Measurements from ENCODE around the gene PTPRT.

The PTPRT gene

DNA sequence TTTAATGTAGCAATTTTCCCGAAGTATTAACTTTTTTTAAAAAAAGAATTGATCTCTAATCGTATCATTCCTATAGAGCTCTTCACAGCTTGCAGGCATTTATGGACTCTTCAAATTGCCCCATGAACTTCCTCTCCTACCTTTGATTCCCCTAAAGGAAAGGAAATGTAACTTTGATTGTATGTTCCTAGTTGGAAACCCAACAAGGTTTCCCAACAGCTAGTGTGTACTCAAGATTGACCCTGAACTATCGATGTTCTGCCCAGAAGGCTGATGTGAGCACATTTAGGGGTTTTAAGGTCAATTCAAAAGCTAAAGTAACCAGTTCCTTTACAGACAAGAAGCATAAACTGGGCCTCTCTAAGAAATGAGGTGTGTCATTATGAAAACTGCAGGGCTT lies 491.7 kb downstream of the PTPRT start:
- no peak for DNase-seq

DNA sequence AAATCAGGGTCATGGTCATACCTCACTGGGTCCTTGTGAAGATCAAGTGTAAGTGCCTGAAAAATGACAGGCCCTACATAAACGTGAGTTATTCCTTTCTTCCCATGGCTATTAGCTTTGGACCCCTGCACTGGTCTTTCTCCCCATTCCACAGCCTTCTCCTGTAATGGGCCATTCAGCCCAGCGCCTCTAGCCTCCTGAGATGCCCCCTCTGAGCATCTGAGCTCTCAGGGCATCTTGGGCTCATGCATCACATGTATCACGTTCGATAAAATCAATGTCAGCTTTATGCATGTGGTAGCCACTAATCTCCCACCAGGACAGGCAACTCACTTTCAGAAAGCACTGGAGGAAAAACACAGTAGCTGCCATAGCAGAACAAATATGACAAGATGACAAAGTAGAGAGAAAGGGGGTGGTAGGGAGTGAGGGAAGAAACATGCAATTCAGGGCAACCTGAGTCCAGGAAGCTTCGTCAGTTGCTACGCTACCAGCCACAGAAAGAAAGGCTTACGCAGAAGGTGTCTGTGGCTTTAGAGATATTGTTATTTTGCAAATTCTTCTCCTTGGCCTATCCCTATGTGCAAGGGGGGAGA lies 498.8 kb downstream of the PTPRT start:
- DNase-seq = no peak

DNA sequence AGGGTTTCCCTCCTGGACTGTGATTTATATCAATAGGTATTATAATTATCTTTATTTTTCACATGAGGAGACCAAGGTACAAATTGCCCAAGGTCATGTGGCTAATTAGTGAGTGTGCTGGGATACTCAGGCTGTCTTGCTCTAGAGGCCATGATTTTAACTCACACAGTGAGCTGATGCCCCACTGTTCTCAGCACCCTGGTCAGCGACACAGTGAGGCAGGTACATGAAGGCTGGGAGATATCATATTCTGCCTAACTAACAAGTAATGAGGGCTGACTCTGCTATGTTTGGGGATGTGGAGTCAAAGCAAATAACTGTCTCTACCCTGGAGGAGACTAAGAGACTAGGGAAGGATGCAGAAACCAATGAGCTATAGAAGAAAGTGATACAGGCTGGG lies 501.1 kb downstream of the PTPRT start:
- DNase-seq = no peak

- DNase-seq = no peak
These were observed 503.6 kb downstream of the PTPRT start for GRCh38 chr20:42686057-42686456.

DNA sequence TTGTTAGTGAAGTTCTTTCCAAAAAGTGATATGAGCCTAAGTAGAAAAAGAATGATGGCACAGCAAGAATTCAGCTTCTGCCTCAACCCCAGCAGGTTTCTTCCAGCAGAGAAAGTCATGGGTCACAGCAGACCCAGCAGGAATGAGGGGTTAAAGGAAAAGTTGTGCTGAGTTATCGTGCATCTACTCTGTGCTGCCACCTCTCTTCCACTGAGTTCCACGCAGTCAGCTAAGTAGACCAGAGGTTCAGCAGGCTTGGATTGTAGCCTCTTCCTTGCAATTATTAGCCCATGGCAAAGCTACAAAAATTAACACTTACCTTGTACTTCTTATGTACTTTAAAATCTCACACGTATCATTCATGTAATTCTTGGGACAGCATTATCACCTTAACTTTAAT lies 510.8 kb downstream of the PTPRT start:
- no peak for DNase-seq

DNA sequence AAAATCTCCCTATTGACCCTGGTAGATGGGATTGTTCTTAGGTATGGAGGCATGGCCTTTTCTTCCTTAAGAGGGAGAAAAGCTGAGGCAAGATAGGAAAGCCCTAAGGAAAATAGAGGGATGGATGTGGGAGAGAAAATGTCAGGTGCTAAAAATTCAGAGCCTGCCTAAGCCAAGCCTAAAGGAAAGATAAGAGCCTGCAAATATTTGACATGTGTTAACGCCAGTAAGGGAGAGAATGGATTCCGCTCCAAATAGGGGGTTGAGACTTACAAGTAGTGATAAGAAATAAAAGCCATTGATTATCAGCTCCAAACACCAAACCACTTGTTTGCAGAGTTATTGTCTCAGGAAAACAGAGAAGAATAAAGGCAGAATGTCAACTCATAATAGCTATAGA lies 533.6 kb downstream of the PTPRT start:
- no peak for DNase-seq

DNA sequence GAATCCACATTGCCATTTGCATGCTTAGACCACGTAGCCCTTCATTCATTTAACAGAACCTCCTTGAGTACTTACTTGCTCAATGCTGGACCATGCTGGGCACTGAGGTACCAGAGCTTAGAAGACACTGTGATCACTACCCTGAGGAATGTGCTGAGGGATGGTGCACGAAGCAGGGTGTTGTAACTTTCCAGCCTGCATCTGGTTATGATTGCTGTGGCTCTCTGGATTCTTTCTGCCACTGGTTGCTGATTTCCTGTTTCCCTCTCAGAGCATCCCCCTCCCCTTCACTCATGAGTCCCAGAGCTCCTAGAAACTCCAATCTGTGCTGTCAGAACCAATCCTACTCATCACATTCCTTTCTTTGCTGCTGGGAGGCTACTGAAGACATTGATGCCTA lies 537.4 kb downstream of the PTPRT start:
- no peak for DNase-seq

GRCh38 chr20:42650191-42650746 lies 539.4 kb downstream of the PTPRT start:
- DNase-seq = no peak

DNA sequence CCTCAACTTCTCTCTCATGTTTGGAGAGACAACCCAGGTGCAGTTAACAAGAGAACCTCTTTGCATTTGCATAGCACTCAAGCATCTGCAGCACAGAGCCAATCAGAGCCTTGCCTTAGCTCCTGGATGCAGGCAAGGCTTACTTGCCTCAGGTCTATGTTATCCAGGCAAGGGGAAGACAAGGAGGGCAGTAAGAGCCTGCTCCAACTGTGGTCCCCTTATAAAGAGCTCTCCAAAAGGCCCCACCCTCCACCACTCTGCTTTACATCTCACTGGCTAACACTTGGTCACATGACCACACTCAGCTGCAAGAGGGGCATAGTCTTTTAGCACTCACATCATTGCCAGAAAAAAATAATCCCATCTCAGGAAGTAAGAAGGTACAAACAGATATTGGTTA lies 540.0 kb downstream of the PTPRT start:
- no peak for DNase-seq

GRCh38 chr20:42646250-42646649 lies 543.5 kb downstream of the PTPRT start:
- DNase-seq = no peak

GRCh38 chr20:42641886-42642285 lies 547.8 kb downstream of the PTPRT start:
- no peak for DNase-seq

DNA sequence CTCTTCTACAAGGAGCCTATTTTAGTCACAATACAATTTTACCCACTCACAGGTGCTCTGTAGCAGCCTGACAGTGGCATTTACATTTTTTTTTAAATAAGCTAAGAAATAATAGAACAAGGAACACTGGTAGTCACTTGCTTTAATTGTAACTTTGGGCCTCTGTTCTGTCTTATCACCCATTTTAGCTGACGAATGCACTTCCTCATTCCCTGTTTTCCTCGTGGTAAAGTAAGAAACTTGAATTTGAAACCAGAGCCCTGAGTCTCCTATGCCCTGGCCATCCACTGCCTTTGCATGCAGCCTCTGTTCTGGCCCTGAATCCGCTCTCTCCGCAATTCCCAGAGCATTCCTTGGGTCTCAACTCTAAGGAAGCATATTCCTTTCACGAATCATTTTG lies 550.6 kb downstream of the PTPRT start:
- no peak for DNase-seq

DNA sequence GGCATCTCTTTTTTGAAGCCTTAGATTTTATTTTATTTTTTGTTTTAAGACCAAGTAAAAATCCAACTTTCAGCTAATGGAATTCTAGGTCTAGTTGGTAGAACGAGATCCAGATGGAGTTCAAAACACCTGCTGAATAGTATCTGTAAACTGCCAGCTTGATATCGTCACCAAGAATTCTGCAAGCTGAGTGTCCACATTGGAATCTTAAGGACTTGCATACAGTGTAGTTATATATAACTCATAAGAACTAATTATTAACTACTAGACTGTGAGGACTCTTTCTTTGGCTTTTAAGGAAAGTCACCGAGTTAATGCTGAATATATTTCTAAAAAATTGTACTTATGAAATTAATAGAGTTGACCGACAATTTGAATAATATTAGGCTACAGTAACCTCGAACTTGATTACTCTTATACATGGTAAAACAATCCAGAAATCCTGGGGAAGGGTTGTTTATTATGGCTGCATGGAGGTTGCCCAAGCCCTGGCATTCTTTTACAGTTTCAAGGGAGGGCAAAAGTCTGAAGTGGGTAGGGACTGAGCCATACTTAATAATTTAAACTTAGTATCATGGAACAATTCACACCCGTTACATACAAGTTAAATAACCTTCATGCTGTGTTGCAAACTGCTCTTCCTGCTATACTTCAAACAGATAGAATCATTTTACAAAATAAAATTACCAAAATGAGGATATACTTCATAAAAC lies 553.9 kb downstream of the PTPRT start:
- no peak for DNase-seq

DNA sequence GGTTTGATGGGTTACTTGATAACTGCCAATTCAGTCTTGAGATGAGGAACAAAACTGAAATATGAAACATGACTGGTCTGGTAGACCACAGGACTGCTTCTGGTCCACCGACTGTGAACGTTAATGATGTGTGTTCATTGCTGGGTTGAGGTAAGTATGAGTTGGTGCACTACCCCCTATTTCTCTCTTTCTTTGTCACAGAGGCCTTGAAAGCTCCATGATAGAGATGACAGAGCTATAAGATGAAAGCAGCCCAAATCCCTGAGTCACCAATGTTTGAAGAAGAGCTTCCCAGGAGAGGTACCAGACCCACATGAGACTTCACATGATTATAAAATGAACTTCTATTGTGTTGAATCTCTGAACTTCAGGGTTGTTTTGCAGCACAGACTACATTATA lies 555.5 kb downstream of the PTPRT start:
- no peak for DNase-seq

DNA sequence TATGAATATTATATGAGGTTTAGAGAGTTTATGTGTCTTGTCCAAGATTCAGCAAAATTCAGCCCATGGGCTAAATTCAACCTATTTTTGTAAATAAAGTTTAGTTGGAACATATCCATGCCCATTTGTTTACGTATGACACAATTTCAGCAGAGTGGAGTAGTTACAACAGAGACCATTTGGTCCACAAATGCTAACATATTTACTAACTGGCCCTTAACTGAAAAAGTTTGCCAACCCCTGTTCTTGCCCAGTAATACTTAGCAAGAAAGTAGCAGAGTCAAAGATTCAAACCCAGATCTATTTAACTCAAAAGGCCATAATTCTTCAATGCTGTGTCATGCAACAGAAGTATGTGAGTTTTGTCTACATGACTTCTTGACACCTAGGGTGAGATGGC lies 561.0 kb downstream of the PTPRT start:
- no peak for DNase-seq

GRCh38 chr20:42613076-42613475 lies 576.6 kb downstream of the PTPRT start:
- DNase-seq = no peak

DNA sequence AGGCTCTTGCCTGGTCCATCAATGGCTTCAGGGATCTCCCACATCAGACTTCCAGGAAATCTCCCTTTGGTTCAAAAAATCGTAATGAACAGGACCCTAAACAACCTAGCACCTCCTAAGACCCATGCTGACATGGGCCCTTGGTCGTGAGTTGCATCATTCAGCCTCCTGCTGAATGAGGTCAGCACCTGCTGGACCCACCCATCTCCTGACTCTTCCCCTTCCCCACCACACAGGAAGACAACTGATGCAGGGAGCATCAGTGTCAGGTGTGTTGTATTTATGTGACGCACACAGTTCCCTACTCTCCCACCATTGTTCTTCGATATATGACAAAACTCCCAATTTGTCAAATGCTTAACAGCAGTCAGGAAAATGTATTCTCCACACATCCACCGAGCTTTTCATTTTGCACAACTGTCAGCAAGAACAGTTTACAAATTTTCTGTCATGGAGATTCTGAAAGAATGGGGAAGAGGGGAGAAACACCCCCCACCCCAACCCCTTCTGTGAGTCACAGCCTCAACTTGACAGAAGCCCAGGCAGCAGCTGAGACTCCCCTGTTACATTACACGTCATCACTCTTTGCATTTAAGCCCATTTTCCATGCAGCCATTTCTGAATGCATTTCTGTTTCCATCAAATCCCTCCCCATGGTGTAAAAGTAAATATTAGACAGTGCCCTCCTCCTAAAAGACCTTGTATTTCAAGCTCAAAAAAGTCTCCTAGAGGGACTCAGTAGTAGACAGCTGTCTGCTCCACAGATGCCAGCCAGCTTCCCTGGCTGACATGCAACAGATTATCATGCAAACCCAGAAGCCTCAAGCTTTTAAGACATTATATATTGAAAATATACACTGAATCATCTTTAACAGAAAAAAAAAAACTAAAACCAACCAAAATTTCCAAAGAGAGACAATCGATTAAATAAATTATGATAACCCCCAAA lies 577.5 kb downstream of the PTPRT start:
- DNase-seq = no peak

GRCh38 chr20:42611423-42611822 lies 578.3 kb downstream of the PTPRT start:
- no peak for DNase-seq

DNA sequence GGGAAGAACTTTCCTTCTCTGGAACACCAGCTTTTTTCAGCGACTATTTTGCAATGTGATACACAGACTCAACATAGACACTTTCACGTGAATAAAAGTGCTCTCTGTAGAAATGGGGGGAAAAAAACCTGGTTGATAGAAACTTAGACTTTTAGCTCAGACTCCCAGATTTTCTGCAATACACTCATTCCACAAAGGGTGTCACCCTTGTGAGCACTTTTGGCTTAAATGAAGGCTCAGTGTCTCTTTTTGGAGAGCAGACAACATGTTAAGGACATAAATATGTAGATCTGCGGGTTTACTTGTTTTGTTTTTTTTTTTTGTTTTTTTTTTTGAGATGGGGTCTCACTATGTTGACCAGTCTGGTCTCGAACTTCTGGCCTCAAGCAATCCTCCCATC lies 579.6 kb downstream of the PTPRT start:
- no peak for DNase-seq

- DNase-seq = no peak
These were observed 580.1 kb downstream of the PTPRT start for GRCh38 chr20:42609618-42610017.

- DNase-seq = no peak
These were observed 584.4 kb downstream of the PTPRT start for GRCh38 chr20:42604998-42605956.

DNA sequence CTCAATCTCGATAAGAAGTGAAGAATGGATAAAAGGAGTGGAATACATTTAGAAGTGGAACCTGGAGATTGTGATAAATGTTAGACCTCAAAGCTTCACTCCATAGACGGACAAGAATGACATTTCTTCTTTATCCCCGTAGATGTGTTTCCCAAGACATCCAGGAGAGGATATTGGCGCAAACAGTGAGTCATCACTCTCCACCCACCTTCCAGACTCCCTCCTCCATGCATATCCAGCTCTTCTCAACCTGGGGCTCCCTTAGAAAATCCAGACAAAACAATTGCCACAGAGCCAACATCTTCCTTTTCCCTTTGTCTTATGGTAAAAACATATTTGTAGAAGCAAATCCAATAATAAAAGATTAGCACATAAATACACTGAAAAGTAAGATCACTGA lies 586.1 kb downstream of the PTPRT start:
- DNase-seq = no peak

Data from activated CD4-positive, alpha-beta T cell treated with anti-CD3 and anti-CD28 coated beads, Interleukin-10, Interleukin-2, amounts not matched to agents 100 ng/mL and 50 ng/mL, durations not matched to agents 16 hours and 8 hours (primary cell).